ENCODE data around the gene CRYGS.
"Not testable (repeated sequence)": the region's sequence is repeated elsewhere in the genome, so short reads cannot be mapped to it uniquely, and the experiment has no call there.

The CRYGS gene

GRCh38 chr3:186571644-186572013 is 27.4 kb upstream of the CRYGS start:
- no peak for DNase-seq (ENCODE audit: low read depth, low spot score)
- TF ChIP-seq CTCF (IDR thresholded peaks at IDR 0.05; ENCODE audit: low read depth, low read length): no peak
- in situ Hi-C loops (cut with HindIII; ENCODE audit: low sequenced_read_pairs): no loop called here
- H3K4me3 ChIP-seq (ENCODE audit: low read depth, low read length): peak overlapping the region; percentile 82

- no peak for DNase-seq (ENCODE audit: low read depth, low spot score)
- no peak for TF ChIP-seq CTCF (IDR thresholded peaks at IDR 0.05; ENCODE audit: low read depth, low read length)
- peak overlapping the region; percentile 82 for H3K4me3 ChIP-seq (ENCODE audit: low read depth, low read length)
- in situ Hi-C loops (cut with HindIII; ENCODE audit: low sequenced_read_pairs): no loop called here
These were observed 26.9 kb upstream of the CRYGS start for GRCh38 chr3:186570941-186571643.

GRCh38 chr3:186570096-186570940 is 26.1 kb upstream of the CRYGS start, which contains the start of gene DNAJB11:
TSS of gene DNAJB11 (plus strand) at chr3:186570720. CDS start at chr3:186570898, 178 bp downstream.
- DNase-seq (ENCODE audit: low read depth, low spot score): peak; percentile 100
- in situ Hi-C loops (cut with HindIII; ENCODE audit: low sequenced_read_pairs): no loop called here
- peak within 1 kb of the TSS; percentile 82 for H3K4me3 ChIP-seq (ENCODE audit: low read depth, low read length)
- no peak for TF ChIP-seq CTCF (IDR thresholded peaks at IDR 0.05; ENCODE audit: low read depth, low read length)

GRCh38 chr3:186569779-186570095 is 25.6 kb upstream of the CRYGS start:
- peak overlapping the region; percentile 71 for H3K4me3 ChIP-seq (ENCODE audit: low read depth, low read length)
- DNase-seq (ENCODE audit: low read depth, low spot score): no peak
- in situ Hi-C loops (cut with HindIII; ENCODE audit: low sequenced_read_pairs): no loop called here
- no peak for TF ChIP-seq CTCF (IDR thresholded peaks at IDR 0.05; ENCODE audit: low read depth, low read length)

GRCh38 chr3:186569361-186569760 is 25.2 kb upstream of the CRYGS start:
- in situ Hi-C loops (cut with HindIII; ENCODE audit: low sequenced_read_pairs); DNase-seq (ENCODE audit: low read depth, low spot score): not testable (repeated sequence)
- H3K4me3 ChIP-seq (ENCODE audit: low read depth, low read length): peak overlapping the region; percentile 71

- TF ChIP-seq CTCF (IDR thresholded peaks at IDR 0.05; ENCODE audit: low read depth, low read length): no peak
- peak; percentile 87 for DNase-seq (ENCODE audit: low read depth, low spot score)
- in situ Hi-C loops (cut with HindIII; ENCODE audit: low sequenced_read_pairs): no loop called here
- H3K4me3 ChIP-seq (ENCODE audit: low read depth, low read length): peak within 1 kb of the TSS; percentile 98
These were observed 23.1 kb upstream of the CRYGS start, which contains the start of gene TBCCD1 for GRCh38 chr3:186567072-186567921. TSS of gene TBCCD1 (minus strand) at chr3:186567339. CDS start at chr3:186564329, 3,010 bp downstream.

Measured in astrocyte of the spinal cord (primary cell).